Measurements from ENCODE around the gene MATR3.

Gene MATR3

DNA sequence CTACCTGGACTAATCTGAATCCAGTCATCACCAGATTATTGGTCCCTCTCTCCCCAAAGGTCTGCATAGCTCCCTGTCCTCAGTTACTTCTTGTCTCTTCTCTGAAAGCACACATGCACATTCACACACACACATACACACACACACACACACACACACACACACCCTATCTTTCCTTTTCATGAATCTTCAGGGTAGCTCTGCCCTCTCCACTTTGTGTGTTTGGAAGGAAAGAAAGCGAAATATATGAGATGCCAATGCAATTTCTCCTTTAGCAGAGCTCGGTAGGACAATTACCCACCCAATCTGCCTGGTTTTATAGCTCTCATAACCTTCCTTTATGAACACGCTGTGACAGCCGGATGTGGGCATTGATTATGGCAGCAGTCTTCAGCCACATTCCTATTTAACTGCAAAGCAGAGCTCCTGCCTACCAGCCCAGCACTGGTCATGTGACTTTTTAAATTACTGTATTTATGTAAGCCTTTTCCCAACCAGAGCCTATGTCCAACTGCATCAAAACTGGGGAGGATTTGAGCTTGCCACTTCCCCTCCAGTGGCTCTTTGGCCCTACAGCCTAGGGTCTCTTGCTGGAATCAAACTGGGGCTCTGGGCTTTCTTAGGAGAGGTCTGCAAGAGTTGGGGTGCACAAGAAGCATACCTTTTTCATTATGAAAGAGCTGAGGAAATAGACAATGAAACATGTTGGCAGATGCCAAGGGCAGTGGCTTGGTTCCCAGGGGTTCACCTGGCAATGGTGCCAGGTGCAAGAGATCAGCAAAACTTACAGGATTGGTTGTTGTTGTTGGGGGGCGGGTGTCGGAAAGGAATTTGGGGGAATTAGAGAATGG, 20.8 kb upstream of the MATR3 start:
- in situ Hi-C loops (cut with MboI; ENCODE audit: low pct_unique_long_range_greater_than_20kb, low sequenced_read_pairs, unreplicated experiment) = loop anchor here (25.0 kb wide), 2 partner anchors 460 to 635 kb away; no protein-coding TSS in a partner anchor
- TF ChIP-seq, protein P1, sequence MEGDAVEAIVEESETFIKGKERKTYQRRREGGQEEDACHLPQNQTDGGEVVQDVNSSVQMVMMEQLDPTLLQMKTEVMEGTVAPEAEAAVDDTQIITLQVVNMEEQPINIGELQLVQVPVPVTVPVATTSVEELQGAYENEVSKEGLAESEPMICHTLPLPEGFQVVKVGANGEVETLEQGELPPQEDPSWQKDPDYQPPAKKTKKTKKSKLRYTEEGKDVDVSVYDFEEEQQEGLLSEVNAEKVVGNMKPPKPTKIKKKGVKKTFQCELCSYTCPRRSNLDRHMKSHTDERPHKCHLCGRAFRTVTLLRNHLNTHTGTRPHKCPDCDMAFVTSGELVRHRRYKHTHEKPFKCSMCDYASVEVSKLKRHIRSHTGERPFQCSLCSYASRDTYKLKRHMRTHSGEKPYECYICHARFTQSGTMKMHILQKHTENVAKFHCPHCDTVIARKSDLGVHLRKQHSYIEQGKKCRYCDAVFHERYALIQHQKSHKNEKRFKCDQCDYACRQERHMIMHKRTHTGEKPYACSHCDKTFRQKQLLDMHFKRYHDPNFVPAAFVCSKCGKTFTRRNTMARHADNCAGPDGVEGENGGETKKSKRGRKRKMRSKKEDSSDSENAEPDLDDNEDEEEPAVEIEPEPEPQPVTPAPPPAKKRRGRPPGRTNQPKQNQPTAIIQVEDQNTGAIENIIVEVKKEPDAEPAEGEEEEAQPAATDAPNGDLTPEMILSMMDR (IDR thresholded peaks at IDR 0.05; ENCODE audit: extremely low read depth, insufficient read depth, missing control alignments) = no peak
- no peak for DNase-seq (ENCODE audit: low spot score)

DNA sequence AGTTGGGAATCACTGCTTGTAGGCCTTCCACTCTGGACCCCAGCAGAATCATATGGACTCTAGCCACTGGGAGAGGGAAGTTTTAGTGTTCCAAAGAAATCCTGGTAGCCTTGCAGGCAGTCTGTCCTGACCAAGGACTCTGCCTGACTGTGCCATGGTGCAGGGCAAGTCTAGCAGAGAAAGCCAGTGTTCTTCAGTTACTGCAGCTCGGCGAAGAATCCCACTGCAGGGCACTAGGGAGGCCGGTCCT, 20.3 kb upstream of the MATR3 start:
- in situ Hi-C loops (cut with MboI; ENCODE audit: low pct_unique_long_range_greater_than_20kb, low sequenced_read_pairs, unreplicated experiment) = loop anchor here (25.0 kb wide), 2 partner anchors 461 to 636 kb away; no protein-coding TSS in a partner anchor
- peak; percentile 39 for DNase-seq (ENCODE audit: low spot score)
- TF ChIP-seq, protein P1 (IDR thresholded peaks at IDR 0.05; ENCODE audit: extremely low read depth, insufficient read depth, missing control alignments) = no peak

DNA sequence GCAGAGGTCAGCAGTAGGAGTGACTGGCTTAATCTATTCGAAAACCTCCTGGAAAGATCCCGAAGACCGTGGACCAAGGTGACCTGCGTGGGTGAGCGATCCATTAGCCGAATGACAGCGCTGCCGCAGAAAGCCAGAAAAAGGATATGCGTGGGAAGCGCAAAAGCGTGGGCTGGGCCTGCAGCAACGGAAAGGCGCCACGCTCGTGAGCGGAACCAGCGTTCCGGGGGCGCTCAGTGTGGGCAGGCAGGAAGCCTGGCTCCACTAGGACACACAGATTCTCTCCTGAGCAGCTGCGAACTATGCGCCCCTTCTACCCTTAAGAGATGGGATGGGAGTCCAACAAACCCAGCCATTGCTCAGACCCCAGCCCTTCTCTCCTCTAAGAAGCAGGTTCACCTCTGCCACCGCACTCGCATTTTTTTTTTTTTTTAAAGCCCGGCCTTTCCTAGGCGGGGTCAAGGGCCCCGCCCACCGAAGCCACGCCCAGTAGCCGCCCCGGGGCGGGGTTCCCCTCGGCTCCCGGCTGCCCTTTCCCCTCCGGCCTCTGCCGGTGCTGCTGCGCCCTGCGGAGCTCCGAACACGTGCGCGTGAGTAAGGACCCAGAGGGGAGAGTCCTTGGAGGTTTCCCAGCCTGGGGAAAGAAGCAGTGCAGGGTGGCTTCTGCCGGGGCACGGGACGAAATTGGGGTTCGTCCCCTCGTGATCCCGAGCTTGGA, 19.8 kb upstream of the MATR3 start:
- in situ Hi-C loops (cut with MboI; ENCODE audit: low pct_unique_long_range_greater_than_20kb, low sequenced_read_pairs, unreplicated experiment) = loop anchor here (25.0 kb wide), 2 partner anchors 461 to 636 kb away; no protein-coding TSS in a partner anchor
- peak; percentile 93 for DNase-seq (ENCODE audit: low spot score)

DNA sequence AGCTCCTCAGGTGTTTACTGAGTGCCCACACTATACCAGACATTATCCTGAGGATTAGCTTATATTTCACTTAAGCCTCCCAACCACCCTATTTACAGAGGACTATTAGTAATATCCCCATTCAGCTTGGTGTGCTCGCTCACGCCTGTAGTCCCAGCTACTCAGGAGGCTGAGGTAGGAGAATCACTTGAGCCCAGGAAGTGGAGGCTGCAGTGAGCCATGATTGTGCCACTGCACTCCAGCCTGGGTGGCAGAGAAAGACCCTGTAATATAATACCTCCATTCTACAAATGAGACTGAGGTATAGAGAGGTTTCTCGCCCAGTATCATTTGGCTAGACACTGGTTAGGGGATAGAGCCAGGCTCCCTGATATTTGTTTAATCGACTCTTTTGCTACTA, 18.0 kb upstream of the MATR3 start:
- in situ Hi-C loops (cut with MboI; ENCODE audit: low pct_unique_long_range_greater_than_20kb, low sequenced_read_pairs, unreplicated experiment) = no loop called here
- TF ChIP-seq, protein P1 (IDR thresholded peaks at IDR 0.05; ENCODE audit: extremely low read depth, insufficient read depth, missing control alignments) = no peak
- no peak for DNase-seq (ENCODE audit: low spot score)

More for the DNA sequence above, 19.8 kb upstream of the MATR3 start:
- TF ChIP-seq, protein P1 (IDR thresholded peaks at IDR 0.05; ENCODE audit: extremely low read depth, insufficient read depth, missing control alignments) = no peak

DNA sequence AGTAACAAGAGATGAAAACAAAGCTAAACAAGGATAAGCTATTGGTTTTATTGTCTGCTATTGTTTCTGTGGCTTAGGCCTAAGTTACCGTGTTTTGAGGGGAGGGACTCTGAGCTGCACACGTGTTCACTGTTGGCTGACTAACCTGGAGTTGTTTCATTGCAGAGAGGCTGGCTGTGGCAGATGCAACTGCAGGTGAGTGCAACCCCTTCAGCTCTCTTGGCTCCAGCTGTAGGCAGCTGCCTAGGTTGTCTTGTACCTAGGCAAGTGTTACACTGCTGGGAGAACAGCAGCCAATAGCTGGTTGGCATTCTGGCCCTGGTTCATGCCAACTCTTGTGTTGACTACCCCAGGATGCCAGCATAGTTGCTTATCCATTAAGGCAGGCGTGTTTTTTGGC, 17.6 kb upstream of the MATR3 start:
- TF ChIP-seq, protein P1 (IDR thresholded peaks at IDR 0.05; ENCODE audit: extremely low read depth, insufficient read depth, missing control alignments) = no peak
- in situ Hi-C loops (cut with MboI; ENCODE audit: low pct_unique_long_range_greater_than_20kb, low sequenced_read_pairs, unreplicated experiment) = no loop called here
- DNase-seq (ENCODE audit: low spot score) = no peak

DNA sequence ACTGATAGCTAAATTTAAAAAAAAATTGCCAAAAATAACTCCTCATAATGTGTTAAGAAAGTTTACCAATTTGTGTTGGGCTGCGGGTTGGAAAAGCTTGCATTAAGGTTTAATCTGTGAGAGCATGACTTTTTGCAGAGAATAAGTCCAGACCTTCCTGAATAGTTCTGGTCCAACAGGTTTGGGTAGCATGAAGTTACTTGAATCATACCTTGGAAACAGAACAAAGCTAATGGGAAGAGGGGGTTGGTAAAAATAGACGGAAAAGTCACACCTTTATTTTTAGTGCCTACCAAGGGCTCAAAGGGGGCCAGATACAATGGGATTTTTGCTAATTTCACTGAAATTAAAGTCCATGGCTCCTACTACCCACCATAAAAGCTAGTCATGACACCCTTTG, 17.1 kb upstream of the MATR3 start:
- no peak for DNase-seq (ENCODE audit: low spot score)
- in situ Hi-C loops (cut with MboI; ENCODE audit: low pct_unique_long_range_greater_than_20kb, low sequenced_read_pairs, unreplicated experiment) = no loop called here
- TF ChIP-seq, protein P1 (IDR thresholded peaks at IDR 0.05; ENCODE audit: extremely low read depth, insufficient read depth, missing control alignments) = no peak
